ENCODE results near the gene ZSWIM4.
"Not testable (repeated sequence)": the region's sequence is repeated elsewhere in the genome, so short reads cannot be mapped to it uniquely, and the experiment has no call there.

Gene ZSWIM4

DNA sequence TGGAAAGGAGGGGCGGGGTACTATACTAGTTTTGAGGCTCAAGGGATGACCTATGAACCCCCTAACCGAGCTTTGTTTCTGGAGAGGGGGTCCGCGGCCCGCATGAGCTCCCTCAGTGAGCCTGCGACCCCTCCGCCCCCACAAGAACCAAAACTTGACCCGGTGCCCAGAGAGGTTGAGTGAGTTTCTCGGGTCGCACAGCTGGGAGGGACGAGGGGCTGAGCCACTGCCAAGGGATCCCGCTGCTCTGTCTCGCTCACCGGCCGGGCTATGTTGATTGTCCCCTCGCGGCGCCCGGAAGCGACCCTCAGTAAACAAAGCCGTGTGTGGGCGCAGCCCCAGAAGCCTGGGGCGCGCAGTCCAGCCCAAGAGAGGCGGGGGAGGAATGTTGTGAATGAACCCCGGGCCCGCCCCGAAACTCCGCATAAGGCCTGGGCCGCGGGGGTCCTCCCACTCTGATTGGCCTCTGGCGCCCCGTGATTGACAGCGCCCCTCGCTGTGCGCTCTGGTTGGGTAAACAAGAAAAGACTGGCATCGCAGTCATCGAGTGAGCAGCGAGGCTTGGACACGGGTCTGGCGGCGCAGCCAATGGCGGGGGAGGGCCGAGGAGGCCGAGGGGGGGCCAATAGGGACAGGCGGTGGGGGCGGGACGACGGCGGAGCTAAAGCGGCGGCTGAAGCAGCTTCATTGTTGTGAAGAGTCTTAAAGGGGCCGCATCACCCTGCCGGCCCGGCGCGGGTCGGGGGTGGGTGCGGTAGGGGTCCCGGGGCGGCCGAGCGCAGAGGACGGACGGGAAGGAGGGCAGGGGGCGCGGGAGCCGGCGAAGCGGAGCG lies at the start of gene ZSWIM4:
Gene ZSWIM4 (plus strand): TSS at position 687 of the 833 bp plus-strand sequence. CDS start 206 bp downstream, outside the sequence.
- peak; percentile 97 for DNase-seq

DNA sequence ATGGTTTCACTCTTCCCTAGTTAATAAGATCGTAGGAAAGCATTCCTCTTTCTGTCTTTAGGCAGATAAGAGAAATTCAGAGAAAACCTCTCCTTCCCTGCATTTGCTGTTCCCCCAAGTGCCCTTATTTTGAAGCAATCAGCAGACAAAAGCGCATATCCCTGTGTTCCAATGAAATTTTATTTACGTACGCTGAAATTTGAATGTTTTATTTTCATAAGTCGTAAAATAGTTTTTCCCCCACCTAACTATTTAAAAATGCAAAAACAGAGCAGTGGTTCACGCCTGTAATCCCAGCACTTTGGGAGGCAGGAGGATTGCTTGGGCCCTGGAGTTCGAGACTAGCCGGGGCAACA lies 48.2 kb upstream of the ZSWIM4 start:
- DNase-seq: no peak

DNA sequence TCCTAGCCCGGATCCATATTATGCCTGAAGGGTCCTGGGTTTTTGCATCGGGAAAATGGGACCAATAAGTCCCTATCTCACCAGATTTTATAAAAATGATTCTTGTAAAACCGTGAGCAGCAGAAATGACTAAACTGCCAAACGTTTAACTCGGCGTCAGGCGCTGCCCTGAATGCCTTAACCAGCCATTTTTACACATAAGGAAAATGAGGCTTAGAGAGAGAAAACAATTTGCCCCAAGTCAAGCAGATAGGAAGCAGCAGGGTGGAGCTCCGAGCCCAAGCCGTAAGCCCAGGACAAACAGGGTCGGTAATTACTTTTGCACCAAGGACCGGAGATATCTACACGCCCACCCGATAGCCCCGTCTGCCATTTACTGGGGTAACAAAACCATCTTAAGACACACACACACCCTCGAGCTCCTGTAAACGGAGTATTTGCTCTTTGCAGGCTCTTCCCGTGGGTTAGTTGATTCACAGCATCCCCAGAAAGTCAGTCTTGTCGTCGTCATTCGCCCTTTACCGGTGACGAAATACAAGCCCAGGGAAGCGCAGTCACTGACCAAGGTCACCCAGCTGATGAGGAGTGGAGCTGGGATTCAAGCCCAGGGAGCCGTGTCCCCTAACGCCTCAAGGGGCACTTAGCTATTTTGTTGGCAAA lies 46.9 kb upstream of the ZSWIM4 start:
- no peak for DNase-seq

DNA sequence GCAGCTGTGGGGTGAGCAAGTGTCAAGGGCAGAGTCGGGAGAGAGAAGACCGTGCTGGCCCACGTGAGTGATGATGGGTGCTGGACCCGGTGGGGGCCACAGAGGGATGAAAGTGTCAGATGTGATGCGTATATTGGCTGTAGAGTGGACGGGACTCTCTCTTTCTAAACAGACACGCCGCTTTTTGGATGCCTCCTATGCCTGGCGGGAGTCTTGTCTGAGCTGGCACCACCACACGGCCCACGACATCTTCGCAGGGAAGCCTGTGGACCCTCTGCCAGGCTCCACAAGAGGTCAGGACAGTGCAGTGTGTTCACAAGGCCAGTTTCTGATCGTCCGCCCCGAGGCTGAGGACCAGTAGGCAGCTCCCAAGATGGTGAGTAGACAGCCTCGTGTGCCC lies 43.8 kb upstream of the ZSWIM4 start:
- DNase-seq: no peak

DNA sequence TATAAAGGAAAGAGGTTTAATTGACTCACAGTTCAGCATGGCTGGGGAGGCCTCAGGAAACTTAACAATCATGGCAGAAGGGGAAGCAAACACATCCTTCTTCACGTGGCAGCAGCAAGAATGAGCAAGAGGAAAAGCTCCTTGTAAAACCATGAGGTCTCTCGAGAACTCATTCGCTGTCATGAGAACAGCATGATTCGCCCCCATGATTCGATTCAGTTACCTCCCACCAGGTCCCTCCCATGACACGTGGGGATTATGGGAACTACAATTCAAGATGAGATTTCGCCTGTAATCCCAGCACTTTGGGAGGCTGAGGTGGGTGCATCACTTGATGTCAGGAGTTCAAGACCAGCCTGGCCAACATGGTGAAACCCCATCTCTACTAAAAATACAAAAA lies 41.6 kb upstream of the ZSWIM4 start:
- not testable (repeated sequence) for DNase-seq

DNA sequence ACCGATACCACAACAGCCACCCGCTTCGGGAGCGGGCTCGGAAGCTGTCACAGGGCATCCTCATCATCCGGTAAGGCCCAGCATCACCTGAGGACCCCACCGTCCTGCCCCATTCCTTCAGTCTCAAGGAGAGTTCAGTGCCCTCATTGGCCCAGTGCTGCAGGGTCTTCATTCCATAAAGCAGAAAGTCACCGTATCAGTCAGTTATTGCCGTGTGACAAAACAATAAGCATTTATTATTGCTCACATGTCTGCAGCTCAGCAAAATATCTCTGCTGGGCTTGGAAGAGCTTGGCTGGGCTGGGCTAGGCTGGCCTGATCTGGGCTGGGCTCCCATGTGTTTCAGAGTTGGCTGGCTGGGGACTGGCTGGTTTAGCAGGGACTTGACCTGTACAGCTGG lies 39.0 kb upstream of the ZSWIM4 start:
- no peak for DNase-seq

DNA sequence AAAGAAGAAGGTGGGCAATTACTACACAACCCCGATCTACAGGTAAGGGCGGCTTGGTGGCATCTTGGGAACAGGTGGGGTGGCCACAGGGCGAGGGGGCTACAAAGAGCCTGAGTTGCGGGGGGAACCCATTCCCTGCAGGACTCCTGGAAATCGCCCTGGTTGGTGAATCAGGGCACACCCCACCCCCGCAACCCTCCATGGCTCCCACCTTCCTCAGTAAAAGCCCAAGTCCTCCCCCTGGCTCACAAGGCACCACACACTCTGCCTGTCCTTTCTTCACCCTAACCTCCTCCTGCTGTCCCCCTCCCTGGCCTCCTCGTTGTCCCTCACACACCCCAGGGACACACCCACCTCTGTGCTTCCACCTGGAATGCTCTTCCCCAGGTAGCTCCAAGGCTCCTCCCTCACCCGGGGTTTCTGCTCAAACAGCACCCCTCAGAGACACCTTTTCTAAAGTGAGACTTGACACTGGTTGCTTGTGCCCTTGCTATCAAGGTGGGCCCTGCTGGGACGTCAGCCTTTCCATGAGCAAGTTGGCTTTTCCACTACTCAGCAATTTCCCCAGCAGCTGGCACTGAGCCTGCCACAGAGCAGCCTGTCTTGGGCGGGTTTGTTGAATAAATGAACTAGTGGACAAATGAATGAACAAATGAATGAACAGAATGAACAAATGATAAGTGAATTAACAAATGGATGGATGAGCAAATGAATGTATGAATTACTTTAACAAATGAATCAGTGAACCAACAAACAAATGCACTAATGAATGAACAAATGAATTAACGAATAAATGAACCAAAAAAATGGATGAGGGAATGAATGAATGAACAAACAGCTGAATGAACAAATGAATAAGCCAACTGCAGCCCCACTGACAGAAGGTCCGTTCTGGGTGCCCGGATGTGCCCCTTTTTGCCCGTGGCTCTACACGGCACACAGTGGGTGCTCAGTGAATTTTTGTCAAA lies 37.2 kb upstream of the ZSWIM4 start:
- no peak for DNase-seq

DNA sequence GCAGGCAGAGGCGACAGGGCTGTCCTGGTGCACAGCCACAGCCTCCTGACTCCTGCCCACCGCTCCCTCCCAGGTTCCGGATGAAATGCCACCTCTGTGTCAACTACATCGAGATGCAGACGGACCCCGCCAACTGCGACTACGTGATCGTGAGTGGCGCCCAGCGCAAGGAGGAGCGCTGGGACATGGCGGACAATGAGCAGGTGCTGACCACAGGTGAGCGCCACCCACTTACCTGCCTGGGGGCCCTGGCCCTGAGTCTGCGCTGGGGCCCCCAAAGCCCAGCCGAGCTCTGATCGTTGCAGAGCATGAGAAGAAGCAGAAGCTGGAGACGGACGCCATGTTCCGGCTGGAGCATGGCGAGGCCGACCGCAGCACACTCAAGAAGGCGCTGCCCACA lies 36.4 kb upstream of the ZSWIM4 start:
- DNase-seq: no peak

DNA sequence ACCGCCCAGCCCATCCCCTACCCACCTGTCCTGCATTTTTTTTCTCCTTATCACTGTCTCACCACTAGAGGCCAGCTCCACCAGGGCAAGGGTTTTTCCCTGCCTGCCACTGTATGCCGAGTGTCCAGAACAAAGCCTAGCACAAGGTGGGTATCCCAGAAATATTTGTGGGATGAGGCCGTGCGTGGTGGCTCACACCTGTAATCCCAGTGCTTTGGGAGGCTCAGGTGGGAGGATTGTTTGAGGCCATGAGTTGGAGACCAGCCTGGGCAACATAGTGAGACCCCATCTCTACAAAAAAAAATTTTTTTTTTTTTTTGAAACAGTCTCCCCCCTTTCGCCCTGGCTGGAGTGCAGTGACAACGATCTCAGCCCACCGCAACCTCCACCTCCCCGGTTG lies 33.8 kb upstream of the ZSWIM4 start:
- no peak for DNase-seq

DNA sequence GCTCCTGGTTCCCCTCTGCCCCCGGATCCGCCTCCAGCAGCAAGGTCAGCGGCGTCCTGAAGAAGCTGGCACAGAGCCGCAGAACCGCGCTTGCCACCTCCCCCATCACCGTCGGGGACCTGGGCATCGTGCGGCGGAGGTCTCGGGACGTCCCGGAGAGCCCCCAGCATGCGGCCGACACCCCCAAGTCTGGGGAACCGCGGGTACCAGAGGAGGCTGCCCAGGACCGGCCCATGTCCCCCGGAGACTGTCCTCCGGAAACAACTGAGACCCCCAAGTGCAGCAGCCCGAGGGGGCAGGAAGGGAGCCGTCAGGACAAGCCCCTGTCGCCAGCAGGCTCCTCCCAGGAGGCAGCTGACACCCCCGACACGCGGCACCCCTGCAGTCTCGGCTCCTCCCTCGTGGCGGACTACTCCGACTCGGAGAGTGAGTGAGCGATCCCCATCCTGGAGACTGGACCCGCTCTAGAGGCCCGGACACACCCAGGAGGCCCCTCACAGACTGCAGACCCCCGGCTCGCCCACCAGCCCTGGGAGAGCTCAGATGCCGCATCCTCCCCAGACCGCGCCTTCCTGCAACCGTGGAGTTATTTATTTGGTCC lies 32.5 kb upstream of the ZSWIM4 start:
- DNase-seq: no peak

DNA sequence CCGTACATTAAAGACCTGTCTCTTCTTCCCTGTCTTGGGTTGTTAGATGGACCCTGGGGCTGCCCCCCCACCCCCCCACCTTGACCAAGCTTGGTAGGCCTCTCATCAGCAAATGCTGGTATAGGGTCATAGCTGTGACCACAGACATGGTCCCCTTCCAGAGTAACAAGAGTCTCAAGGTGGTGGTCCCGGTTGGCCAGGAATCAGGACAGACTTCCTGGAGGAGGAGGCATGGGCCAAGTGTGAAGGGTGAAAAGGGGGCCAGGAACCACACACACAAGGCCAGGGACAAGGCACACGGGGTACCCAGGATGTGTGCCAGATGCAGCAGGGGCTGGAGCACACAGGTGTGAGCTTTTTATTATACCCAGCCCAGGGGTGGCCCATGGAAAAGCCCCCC lies 32.0 kb upstream of the ZSWIM4 start:
- DNase-seq: no peak

DNA sequence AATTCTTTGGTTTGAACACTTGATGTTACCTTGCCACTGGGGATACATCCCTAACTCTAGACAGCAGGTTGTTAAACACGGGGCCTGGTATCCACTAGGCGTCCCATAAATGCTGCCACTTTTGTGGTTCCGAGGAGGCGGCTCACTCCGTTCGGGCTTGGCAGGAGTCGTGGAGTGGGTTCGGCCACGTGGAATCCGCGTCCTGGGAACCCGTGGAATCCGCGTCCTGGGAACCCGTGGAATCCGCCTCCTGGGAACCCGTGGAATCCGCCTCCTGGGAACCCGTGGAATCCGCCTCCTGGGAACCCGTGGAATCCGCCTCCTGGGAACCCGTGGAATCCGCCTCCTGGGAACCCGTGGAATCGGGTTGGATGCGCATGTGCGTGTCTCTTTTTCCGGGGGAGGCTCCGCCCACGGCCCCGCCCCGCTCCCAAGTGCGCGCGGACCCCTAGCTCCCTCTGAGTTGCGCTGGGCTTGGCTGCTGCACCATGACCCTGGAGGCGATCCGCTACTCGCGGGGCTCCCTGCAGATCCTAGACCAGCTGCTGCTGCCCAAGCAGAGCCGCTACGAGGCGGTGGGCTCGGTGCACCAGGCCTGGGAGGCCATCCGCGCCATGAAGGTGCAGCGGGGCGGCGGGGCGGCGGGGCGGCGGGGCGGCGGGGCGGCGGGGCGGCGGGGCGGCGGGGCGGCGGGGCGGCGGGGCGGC lies 31.0 kb upstream of the ZSWIM4 start, which contains the start of gene MRI1:
Gene MRI1 (plus strand): TSS at position 422 of the 707 bp plus-strand sequence. CDS start 67 bp downstream, at position 489.
- no peak for DNase-seq

DNA sequence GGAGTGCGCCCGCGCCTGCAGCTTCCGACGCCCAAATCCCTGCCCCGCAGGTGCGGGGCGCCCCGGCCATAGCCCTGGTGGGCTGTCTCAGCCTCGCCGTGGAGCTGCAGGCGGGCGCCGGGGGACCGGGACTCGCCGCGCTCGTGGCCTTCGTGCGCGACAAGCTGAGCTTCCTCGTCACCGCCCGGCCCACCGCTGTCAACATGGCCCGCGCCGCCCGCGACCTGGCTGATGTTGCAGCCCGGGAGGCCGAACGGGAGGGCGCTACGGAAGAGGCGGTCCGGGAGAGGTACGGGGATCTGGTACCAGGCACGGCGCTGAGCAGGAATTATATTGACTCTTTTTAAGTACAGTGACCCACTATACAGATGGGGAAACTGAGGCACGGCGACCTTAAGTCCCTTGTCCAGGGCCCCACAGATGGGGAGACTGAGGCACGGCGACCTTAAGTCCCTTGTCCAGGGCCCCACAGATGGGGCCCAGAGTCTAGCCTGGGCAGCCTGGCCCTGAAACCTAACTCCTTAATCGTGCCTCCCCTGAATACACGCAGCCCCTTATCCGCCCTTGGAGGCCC lies 30.3 kb upstream of the ZSWIM4 start:
- DNase-seq: no peak

DNA sequence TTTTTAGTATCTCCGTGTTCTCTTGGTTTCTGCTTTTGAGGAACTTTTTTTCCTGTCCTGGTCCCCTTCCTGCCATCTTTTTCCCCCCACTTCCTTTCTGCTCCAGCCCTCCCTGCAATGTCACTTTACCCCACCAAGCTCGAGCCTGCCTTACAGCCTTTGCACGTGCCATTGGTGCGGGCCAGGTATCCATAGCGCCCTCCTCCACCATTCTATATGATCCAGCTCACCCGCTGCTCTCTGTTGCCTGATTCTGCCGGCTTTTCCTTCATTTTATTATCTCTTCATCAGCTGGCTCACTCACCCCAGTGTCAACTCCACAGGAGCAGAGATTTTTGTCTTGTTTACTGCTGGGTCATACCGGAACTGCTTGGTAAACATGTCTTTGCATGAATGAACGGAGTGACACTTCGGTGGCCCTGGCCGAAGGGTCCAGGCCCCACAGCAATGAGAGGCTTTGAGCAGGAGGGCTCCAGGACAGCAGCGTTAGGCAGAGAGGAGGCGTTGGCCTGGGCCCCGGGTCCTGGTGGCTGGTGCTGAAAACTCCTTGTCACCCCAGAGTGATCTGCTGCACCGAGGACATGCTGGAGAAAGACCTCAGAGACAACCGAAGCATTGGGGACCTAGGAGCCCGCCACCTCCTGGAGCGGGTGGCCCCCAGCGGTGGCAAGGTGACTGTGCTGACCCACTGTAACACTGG lies 29.7 kb upstream of the ZSWIM4 start:
- DNase-seq: no peak

DNA sequence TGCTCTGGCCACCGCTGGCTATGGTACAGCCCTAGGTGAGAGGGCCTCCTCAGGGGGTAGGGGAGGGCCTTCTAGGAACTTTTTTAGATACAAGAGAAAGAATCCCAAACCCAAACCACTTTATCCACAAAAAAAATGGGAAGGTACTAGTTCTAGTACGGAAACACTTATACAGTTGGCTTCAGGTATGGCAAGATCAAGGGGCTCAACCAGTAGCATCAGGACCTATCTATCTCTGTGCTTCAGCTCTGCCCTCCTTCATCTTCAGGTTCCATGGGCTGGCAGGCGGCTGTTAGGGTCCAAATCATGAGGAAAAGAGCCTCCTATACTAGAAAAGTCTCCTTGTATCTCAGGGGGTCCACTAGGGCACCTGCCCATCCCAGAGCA lies 29.2 kb upstream of the ZSWIM4 start:
- no peak for DNase-seq

DNA sequence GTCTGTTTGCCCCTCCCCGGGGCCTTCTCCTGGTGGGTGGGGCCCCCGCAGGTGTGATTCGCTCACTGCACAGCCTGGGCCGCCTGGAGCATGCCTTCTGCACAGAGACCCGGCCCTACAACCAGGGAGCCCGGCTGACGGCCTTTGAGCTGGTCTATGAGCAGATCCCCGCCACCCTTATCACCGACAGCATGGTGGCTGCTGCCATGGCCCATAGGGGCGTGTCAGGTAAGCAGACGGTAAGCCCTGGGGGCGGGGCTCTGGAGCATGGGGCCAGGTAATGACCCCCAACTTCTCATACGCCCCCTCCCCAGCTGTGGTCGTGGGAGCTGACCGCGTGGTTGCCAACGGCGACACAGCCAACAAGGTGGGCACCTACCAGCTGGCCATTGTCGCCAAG lies 26.7 kb upstream of the ZSWIM4 start:
- no peak for DNase-seq

DNA sequence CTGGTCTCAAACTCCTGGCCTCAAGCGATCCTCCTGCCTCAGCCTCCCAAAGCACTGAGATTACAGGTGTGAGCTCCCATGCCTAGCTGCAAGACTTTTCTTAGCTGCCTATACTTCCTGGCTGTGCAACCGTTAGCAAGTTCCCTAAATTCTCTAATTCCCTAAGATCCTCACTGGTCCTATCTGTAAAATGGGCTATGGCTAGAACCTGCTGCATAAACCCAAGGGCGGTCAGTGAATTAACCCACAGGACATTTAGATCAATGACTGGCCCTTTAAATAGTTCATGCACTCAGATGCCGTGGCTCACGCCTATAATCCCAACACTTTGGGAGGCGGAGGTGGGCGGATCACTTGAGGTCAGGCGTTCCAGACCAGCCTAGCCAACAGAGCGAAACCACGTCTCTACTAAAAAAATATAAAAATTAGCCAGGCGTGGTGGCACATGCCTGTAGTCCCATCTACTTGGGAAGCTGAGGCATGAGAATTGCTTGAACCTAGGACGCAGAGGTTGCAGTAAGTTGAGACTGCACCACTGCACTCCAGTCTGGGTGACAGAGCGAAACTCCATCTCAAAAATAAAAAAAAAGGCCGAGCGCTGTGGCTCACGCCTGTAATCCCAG lies 25.1 kb upstream of the ZSWIM4 start:
- no peak for DNase-seq

DNA sequence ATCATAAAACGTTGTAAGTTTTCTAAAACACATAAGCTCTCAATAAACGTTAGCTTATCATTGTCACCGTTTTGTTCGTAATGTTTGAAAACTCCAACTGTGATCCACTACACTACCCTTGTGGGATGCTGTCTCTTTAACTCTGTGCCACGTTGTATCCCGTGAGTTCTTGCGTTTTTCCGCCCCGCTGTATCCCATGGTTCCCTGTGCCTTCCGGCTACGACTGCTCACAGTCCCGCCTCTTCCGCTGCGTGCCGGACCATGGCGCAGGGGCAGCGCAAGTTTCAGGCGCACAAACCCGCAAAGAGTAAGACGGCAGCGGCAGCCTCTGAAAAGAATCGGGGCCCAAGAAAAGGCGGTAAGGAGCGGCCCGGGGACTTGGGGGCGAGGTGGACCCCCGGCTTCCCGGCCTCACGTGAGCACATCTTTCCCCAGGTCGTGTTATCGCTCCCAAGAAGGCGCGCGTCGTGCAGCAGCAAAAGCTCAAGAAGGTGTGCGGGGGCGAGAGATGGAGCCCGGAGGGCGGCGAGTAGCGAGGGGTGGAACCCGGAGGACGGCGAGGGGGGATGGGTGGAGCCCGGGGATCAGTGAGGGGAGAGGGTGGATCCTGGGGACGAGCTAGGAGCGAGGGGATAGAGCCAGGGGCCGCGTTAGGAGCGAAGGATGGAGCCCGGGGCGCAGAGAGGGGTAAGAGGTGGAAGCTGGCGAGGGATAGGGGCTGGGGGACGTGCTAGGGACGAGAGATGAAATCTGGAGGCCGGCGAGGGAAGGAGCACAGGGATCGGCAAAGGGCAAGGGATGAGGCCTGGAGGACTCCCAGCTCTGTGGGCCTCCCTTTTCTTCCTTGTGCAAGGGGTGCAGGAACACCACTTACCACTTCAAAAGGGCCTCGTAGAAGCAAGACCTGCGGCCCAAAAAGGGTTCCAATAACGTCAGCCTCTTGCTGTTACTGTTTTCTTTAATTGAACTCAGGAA lies 20.7 kb upstream of the ZSWIM4 start, which contains the start of gene C19orf53:
Gene C19orf53 (plus strand): TSS at position 240 of the 975 bp plus-strand sequence. CDS start 22 bp downstream, at position 262.
- peak; percentile 93 for DNase-seq

DNA sequence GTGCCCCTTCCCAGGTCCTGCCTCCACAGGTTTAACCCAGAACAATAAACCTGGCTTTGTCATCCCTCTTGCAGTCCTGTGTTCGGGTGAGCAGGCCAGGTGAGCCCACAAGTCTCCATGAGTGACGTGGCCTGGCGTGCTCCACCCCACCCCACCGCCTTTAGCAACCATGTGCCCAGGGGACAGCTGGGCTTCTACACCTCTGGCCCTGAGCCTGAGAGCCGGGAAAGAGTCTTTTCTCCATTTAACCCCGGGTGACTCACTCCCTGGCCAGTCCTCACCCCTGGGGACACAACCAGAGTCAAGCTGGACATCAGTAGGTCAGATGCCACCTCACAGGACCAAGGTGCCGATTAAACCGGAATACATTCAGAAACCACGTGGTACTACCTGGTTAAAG lies 16.8 kb upstream of the ZSWIM4 start:
- DNase-seq: no peak

All from amniotic stem cell (primary cell).